EH (cell line): ENCODE measurements around the gene MARCHF2.
"Not testable (repeated sequence)": the region's sequence is repeated elsewhere in the genome, so short reads cannot be mapped to it uniquely, and the experiment has no call there.

Source experiments
- DNase-seq: peaks from one replicate; pipeline ENCODE4 v3.0.0-alpha.2; 2015; ENCODE audit warnings: low read depth

MARCHF2 gene

DNA sequence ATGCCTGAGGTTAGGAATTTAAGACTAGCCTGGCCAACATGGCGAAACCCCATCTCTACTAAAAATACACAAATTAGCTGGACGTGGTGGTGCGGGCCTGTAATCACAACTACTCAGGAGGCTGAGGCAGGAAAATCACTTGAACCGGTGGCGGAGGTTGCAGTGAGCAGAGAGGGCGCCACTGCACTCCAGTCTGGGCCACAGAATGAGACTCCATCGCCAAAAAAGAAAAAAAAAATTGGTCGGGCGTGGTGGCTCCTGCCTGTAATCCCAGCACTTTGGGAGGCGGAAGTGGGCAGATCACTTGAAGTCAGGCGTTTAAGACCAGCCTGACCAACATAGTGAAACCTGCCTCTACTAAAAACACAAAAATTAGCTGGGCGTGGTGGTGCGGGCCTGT, 2.4 kb upstream of the MARCHF2 start:
- not testable (repeated sequence) for DNase-seq

DNA sequence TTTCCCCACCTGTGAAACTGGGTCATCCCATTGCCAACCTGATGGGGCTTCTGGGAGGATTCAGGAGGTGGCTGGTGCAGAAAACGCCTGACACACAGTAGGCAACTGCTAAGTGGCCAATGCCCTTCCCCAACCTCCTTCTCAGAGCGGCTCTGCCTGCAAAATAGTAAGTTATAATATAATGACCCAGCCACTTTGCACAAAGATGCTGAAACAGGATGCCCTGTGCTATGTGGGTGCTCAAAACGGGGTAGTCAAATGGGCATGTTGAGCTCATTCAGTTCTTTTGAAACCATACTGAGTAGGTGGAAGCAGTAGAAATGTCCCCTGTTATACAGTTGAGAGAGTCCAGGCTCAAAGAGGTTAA, 507 bp downstream of the MARCHF2 start:
- no peak for DNase-seq

DNA sequence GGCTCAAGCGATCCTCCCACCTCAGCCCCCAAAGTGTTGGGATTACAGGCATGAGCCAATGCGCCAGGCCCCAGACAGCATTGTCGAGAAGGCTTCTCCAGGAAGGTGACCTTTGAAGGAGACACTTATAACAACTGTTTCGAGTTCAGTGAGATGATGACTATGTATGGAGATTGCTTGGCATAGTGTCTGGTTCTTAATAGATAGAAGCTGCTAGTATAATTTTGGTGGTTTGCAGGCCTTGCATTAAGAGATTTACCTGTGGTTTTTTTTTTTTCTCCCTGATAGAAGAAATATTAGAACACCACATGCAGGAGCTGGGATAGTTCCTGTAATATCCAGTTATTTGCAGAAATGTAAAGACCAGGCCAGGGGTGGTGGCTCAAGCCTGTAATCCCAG, 3.7 kb downstream of the MARCHF2 start:
- no peak for DNase-seq

DNA sequence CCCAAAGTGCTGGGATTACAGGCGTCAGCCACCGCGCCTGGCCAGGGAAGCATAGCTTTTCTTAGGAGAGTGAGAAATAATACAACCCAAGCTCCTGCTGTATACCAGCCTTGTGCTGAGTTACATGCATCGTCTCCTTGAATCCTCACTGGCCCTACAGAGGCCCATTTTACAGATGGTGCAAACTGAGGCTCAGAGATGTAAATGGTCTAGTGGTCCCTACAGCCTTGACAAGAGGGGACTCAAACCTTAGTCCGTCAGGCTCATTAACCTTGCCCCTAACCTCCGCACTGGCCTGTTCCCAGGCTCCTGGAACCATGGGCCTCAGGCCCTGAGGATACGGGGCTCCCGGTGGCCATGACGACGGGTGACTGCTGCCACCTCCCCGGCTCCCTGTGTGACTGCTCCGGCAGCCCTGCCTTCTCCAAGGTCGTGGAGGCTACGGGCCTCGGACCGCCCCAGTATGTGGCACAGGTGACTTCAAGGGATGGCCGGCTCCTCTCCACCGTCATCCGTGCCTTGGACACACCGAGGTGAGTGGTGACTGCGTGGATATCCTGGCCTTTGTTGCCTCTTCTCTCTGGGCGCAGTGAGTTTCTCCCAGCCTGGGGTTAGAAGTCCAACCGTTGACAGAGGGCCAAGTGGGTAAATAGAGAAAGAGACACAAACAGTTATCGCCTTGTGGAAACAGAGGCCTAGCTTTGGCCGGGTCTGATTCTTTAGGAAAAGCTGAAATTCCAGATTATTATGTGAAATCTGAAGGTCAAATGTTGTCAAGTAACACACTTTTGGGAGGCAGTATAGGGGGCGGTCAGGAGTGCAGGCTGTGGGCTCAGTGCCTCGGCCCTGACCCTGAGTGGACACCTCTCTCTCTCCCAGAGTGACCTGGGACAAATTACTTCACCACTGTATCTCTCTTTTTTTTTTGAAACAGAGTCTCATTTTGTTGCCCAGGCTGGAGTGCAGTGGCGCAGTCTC, 8.7 kb downstream of the MARCHF2 start:
- DNase-seq: no peak

DNA sequence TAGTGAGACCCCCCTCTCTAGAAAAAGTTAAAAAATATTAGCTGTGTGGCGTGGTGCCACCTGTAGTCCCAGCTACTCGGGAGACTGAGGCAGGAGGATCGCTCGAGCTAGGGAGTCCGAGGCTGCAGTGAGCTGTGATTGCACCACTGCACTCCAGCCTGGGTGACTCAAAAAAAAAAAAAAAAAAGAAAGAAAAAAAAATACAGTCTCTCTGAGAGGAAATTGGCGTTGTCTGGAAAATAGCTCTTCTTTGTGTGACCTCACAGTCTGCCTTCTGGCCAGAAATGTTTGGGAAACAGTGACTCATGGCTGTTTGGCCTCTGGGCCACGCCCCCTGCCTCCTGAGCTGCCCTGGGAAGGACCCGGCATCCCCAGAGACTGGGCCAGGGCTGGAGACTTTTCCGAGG, 10.7 kb downstream of the MARCHF2 start:
- peak; percentile 99 for DNase-seq

DNA sequence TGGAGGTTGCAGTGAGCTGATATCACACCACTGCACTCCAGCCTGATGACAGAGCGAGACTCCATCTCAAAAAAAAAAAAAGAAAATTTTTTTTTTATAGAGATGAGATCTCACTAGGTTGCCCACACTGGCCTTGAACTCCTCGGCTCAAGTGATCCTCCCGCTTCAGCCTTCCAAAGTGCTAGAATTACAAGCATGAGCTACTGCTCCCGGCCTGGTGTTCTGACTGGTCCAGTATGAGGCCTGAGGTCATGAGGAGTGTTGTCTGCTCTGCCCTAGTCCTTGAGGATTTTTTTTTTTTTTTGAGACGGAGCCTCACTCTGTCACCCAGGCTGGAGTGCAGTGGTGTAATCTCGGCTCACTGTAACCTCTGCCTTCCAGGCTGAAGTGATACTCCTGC, 12.2 kb downstream of the MARCHF2 start:
- DNase-seq: not testable (repeated sequence)

DNA sequence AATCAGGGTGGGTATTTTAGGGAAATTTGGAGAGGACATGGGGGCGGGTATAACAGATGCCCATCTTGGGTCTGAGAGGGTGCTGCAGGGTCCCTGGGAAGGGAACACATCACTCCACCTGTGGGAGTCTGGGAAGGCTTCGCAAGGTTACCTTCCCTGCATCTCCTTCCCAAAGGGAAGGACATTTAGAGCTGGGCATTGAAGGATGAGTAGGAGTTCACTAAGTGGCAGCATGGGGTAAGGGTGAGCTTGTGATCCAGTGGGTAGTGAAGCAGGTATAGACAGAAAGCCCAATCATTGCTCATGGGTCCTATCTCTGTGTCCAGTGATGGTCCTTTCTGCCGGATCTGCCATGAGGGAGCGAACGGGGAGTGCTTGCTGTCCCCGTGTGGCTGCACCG, 13.2 kb downstream of the MARCHF2 start:
- DNase-seq: no peak

DNA sequence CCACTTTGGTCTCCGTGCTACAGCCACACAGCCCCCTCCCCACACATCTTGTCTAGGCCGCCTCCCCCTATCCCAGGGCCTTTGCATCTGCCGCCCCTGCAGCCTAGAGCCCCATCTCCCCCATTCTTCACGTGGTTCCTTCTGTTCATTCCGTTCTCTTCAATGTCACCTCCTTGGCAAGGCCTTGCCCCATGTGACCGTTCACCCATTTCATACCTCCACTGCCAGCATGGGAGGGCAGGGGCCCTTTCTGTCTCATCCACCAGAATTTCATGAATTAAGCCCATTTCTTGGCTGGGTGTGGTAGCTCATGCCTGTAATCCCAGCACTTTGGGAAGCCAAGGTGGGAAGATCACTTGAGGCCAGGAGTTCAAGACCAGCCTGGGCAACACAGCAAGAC, 15.9 kb downstream of the MARCHF2 start:
- DNase-seq: no peak

DNA sequence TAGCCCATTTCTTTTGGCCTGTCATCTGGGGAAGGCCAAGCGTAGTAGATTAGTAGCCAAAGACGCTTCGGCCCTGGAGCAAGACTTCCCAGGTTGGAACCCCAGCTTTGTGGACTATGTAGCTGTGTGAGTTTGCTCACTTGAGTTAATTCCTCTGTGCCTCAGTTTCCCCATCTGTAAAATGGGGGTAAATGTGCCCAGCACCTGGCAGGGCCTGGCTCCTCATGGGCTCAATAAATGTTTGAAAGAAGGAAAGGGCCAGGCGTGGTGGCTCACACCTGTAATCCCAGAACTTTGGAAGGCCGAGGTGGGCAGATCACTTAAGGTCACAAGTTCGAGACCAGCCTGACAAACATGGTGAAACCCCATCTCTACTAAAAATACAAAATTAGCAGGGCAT, 16.7 kb downstream of the MARCHF2 start:
- no peak for DNase-seq

DNA sequence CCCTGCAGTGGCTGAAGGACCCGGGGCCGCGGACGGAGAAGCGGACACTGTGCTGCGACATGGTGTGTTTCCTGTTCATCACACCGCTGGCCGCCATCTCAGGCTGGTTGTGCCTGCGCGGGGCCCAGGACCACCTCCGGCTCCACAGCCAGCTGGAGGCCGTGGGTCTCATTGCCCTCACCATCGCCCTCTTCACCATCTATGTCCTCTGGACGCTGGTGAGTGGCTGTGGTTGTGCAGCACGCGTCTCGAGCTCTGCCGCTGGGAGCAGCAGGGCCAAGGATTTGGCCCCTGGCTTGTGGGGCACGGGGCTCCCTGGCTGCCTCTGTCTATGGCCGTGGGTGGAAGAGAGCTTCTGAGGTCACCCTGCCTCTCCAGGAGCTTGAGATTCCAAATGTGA, 17.5 kb downstream of the MARCHF2 start:
- no peak for DNase-seq

DNA sequence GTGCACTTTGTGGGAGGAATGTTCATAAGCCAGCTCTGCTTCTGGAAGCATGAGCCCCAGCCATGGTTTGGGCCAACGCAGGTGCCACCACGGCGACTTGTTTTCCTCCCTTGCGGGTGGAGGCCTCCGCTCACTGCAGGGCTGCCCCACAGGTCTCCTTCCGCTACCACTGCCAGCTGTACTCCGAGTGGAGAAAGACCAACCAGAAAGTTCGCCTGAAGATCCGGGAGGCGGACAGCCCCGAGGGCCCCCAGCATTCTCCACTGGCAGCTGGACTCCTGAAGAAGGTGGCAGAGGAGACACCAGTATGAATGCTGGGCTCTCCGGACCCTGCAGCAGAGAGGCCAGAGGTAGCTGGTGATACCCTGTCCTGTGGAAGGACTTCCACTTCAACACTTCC, 25.1 kb downstream of the MARCHF2 start:
- no peak for DNase-seq

DNA sequence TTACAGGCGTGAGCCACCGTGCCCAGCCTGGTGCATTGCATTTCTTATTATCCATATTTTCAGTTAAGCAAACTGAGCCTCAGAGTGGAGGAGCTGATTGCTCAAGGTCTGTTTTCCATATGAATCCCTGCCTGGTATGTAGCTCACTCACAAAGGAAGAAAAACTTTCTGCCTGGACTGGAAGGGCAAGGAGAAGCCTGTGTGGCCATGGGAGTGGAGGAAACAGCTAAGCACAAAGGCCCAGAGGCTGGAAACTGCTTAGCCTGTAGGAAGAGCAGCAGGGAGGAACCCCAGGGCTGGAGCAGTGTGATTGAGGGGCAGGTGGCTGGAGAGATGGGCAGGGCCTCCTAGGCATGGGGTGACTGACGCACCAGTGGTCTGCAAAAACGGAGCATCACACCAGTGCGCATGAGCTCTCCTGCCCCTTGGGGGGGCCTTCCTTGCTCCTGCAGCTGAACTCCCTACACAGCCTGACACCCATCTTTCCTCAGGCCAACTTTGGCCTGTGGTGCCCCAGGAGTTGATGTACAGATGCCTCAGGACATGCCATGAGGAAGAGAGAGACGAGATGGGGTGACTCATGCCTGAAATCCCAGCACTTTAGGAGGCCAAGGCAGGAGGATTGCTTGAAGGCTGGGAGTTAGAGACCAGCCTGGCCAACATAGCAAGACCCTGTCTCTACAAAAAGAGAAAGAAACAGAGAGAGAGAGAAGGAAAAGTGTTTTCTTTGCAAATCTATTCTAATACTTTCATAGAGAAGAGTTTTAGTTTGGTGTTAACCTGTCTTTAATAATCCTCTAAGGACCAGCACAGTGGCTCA, 28.8 kb downstream of the MARCHF2 start:
- DNase-seq: no peak

DNA sequence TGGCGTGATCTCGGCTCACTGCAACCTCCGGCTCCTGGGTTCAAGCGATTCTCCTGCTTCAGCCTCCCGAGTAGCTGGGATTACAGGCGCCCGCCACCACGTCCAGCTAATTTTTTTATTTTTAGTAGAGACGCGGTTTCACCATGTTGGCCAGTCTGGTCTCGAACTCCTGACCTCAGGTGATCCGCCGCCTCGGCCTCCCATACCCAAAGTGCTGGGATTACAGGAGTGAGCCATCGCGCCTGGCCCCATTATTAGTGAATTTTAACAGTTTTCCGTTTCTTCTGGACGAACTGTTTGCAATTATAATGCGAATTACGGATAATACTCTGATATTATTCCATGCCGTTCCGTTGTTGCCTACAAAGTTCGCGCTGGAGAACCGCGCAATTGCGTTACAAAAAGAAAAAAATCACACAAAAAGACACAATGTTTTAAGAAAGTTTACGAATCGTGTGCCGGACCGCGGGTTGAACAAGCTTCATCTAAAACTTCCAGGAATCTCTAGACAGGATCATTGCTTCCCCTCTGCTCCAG, 31.1 kb downstream of the MARCHF2 start:
- not testable (repeated sequence) for DNase-seq

DNA sequence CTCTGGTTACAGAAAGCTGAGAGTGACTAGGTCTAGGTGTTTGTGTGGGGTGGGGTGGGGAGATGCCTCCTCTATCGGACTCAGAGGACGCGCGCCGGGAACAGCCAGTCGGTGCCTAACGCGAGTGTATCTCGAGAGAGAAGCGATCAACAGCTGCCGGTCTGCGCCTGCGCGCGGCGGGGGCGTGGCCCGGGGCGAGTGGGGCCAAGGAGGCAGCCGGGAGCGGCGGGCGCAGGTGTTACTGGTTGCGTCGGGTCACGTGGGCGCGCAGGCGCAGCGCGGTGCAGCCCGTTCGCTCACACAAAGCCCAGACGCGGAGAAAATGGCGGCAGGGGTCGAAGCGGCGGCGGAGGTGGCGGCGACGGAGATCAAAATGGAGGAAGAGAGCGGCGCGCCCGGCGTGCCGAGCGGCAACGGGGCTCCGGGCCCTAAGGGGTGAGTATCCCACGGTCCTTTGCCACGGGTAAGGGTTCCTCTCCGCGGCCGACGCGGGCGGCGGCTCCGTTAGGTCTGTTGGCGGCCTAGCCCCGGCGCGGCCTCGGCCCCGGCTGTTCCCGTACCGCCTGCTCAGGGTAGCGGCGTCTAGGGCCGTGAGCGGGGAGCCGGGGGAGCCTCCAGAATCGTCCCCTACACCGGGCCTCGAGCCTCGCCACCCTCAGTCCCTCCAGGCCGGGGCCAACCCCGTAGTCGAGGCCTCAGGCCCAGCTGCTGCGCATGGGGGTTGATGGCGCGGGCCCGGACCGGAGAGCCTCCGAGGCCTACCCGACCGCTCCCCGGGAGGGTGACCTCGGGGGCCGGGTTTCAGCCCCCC, 31.8 kb downstream of the MARCHF2 start, which contains the start of gene HNRNPM:
Gene HNRNPM, plus strand, starts transcription at position 299 of the 811 bp plus-strand sequence. Its CDS starts 24 bp downstream, at position 323.
- DNase-seq: peak; percentile 97

DNA sequence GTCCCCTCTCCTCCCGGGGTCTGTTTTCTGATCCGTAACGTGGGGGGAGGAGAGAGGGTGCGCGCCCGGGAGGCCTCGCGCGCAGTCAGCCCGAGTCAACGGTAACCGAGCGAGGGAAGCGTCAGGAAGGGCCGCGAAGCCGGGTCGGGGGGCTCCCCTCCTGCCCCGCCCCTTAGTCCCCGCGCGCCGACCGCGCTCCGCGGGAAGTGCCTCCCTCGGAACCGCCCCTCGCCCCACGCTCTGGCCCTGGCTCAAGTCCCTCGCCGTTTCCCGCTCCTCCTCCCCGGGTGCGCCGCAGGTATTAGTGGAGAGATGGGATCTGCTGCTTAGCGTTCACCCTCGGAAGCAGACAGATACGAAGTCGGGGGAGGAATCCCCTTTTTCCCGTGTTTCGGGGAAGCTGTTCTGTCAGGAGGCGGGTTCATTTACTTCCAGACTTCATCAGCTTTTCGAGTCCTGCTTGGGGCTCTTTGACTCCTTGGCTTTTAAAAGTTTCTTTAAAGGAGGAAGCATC, 32.4 kb downstream of the MARCHF2 start:
- peak; percentile 54 for DNase-seq

DNA sequence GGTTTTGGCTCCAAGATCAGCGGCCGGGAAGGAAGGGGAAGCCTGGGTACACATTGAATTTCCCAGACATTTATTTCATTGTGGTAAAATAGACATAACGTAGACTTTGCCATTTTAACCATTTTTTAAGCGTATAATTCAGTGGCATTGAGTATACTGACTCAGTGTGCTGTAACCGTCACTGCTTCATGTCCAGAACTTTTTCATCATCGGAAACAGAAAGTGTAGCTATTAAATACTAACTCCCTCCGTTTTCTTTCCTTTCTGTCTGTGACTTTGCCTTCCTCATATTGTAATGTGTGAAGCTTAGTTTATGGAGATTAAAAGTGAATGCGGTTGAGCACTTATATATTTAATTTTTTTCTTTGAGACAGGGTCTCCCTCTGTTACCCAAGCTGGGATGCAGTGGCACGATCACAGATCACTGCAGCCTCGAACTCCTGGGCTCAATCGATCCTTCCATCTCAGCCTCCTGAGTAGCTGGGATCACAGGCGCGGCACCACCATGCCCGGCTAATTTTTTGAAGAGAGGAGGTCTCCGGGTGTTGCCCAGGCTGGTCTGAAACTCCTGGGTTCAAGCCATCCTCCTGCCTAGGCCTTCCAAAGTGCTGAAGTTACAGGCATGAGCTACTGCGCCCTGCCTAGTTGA, 33.1 kb downstream of the MARCHF2 start:
- peak; percentile 10 for DNase-seq

DNA sequence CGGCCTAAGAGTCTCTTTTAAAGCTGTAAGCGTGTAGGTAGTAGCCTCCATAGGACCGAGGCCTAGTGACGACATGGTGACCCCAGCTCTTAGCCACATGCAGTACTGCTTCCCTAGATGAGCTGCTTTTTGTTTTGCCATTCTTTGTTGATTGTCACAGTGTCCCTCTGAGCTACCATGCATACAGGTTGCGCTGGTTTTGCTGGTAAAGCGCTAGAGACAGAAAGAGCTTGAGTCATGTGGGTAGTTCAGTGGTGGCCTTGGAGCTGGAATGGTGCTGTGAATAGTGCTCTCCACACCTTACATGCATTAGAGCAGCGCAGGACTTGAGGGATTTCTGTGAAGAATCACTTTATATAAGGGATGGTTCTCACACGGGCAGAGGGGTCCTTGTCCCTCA, 36.7 kb downstream of the MARCHF2 start:
- DNase-seq: no peak

DNA sequence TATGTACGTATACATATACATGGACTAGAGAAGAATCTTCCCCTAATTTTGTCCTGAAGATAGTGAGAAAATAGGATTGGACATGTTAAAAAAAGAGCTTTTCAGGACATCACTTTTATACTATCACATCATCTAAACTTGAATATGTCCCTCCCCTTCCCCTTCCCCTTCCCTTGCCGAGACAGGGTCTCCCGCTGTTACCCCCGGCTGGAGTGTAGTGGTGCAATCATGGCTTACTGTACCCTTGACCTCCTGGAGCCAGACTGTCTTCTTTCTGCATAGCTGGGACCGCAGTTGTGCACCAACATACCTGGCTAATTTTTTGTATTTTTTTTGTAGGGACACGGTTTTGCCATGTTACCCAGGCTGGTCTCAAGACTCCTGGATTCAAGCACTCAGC, 38.3 kb downstream of the MARCHF2 start:
- no peak for DNase-seq

DNA sequence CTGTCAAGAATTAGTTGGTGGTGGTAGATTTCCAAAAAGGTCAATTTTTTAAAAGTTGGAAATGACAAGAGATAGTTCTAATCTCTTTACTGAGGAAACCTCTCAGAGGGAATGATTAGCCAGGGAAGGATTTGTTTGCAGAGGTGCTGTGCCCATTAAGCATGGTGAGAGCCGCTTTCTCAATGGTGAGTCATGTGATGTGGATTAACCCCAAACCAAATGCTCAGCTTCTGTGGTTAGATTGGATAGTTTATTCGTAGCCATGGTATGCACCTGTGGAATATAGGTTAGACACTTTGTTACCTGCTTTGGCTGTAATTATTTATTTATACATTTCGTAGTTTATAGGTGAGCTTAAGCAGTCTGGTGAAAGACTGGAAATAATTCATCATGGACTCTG, 38.8 kb downstream of the MARCHF2 start:
- DNase-seq: peak; percentile 59

DNA sequence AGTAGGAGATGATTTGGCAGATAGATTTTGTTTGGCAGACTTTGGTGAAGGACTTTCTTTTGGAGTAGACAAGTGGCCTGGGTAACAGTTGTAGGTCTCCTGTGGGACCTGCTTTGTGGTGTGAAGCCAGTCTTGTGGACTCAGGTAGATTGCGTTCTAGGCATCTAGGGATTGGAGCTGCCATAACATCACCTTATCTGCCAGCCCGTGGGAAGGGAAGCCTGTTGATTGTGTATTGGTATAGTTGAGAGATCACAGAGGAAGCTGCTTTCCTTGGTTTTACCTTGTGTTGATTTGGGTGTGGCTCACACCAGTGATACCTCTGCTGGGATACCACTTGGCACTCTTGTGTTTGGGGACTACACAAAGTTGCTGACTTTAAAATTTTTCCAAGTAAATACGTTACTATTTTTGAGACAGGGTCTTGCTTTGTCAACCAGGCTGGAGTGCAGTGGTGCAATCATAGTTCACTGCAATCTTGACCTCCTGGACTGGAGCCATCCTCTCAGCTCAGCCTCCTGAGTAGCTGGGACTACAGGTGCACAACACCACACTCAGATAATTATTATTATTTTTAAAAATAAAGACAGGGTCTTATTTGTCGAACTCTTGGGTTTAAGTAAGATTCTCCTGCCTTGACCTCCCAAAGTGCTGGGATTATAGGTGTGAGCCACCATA, 39.5 kb downstream of the MARCHF2 start:
- no peak for DNase-seq
